Ishikawa (cell line): ENCODE data around the gene ONECUT1.

Experiments
- EGR1 ChIP-seq: IDR thresholded peaks from 2 replicates; pipeline ENCODE4 v1.6.1; 2012
- FOXM1 ChIP-seq: IDR thresholded peaks from 2 replicates; pipeline ENCODE4 v1.6.1; 2012; ENCODE audit warnings: low read depth, borderline replicate concordance

DNA sequence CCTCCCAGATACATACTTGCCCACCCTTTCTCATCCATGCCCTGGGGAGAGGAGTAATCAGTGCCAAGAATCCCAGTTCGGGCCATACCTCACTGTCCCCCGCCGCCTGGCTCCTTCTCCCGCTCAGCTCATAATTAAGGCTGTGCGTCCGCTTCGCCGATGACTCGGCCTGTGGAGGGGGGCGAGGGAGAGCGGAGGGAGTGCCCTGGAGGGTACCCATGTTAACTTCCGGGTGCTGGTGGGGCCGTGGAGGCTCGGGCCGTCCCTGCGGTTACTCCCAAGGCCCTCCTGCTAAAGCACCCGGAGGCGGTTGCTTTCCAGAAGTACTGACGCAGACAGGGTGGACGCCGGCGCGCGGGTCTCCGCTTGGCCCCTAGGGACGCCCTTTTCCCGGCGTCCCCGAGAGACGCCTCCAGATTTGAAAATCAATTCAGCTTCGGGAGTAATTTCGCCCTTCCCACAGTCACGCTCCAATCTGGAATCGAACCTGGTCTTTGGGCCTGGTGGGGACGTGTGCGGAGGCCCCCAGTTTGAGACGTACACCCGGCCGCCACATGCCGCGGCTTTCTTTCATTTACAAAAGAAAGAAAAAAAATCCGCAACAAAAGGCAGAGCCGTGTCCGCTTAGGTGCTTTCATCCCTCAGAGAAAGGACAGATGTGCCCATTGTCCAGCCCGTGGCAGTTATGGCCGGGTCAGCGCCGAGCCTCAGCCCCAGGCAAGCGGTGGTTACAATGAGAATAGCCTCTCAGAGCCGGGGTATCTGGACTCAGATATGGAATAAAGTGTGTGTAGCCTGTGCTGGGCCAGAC lies 1.0 kb upstream of the ONECUT1 start:
- TF ChIP-seq EGR1, result no peak
- no peak for TF ChIP-seq FOXM1
